Testis (tissue), 2 donors: ENCODE data around the gene BCL11B.

ENCODE experiments used
- POLR2A ChIP-seq: fragments of 450-650 bp; IDR thresholded peaks from one replicate; pipeline ENCODE4 v1.6.1; 2017; ENCODE audit warnings: antibody characterized with exemption, mild to moderate bottlenecking, moderate library complexity
- TF ChIP-seq, protein P1 (sequence below), 3 experiments: fragments of 450-650 bp in 2 of 3; fragments of 200-600 bp in 1 of 3; sonication (generic) in 1 of 3; IDR thresholded peaks; one replicate each; pipeline ENCODE4 v1.5.1; 2016 to 2019; ENCODE audit warnings: antibody characterized with exemption in 3 of 3, mild to moderate bottlenecking in 2 of 3, moderate library complexity in 1 of 3

DNA sequence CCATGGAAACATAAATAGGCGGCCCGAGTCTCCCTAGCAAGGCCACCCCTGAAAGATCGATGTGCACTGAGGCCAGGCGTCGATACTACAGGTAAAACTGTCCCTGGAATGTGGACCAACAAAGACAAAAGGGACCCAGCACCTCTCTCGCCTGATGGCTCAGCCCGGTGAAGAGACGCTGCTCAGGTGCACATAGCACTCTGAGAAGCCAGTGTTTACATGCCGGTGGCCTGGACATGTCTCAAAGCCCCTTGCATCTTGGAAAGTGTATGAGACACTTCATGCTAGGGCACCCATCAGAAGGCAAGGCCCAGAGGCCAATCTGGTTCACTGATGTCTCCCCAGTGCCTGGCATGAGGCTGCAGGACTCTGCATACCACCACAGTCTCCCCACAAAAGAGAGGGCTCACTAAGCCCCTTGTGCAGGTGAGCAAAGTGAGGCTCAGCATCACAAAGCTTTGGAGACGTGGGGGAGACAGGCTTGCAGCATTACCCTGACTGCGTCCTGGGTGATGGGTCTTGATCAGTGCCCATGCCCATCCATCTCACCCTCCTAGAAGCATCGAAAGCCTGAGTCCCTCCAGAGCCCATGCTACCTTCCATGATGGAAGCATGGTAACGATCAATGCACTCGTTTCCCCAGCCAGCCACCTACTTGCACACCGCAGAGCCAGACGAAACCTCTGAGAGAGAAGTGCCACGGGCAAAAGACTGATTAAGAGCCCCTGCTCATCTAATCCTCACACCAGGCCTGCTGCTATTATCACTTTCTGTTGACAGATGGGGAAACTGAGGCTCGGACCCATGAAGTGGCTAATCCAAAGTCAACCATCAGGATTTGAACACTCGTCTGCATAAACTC is 16.1 kb downstream of the BCL11B start:
- TF ChIP-seq, protein P1, sequence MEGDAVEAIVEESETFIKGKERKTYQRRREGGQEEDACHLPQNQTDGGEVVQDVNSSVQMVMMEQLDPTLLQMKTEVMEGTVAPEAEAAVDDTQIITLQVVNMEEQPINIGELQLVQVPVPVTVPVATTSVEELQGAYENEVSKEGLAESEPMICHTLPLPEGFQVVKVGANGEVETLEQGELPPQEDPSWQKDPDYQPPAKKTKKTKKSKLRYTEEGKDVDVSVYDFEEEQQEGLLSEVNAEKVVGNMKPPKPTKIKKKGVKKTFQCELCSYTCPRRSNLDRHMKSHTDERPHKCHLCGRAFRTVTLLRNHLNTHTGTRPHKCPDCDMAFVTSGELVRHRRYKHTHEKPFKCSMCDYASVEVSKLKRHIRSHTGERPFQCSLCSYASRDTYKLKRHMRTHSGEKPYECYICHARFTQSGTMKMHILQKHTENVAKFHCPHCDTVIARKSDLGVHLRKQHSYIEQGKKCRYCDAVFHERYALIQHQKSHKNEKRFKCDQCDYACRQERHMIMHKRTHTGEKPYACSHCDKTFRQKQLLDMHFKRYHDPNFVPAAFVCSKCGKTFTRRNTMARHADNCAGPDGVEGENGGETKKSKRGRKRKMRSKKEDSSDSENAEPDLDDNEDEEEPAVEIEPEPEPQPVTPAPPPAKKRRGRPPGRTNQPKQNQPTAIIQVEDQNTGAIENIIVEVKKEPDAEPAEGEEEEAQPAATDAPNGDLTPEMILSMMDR (IDR thresholded peaks at IDR 0.05) = no peak
- no peak for TF ChIP-seq POLR2A
